ENCODE results near the gene BCAS3. TPM values are rescaled to one million over a fixed set of nuclear protein-coding genes. Genes with fewer than 3 reads are reported as not detected.

The BCAS3 gene
- total RNA-seq, 1 experiment from 2014 or later: 26.3 TPM

DNA sequence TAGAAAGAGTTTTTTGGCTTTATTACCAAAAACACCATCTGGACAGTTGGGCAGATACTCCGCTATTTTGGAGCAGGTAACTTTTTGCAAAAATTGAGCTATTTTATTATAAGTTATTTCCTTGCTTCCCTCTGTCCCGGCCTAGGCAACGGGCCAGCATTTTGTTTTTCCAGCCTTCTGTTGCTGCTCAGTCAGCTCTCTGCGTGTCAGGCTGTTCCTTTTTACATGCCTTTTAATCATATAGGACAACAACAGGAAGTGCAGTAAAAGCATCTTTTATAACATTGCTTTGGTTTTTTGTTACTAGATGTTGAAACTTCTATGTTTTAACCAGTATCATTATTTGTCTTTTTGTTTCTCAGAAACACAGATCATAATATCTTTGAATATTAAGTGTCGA, 47.3 kb upstream of the BCAS3 start:
- DNase-seq (ENCODE audit: low read depth, low spot score) (no peak), ATAC-seq (no peak)
- peaks cover 23% of the 10 kb centered on the region; the same call in 1 of the 2 replicates for H3K79me2 ChIP-seq (ENCODE audit: insufficient read depth, low read length)
- H3K4me1 ChIP-seq (ENCODE audit: control insufficient read depth in 1 of 2, insufficient read depth in 2 of 2, low read length in 2 of 2): no peaks in the 10 kb centered on the region
- no peak overlapping the region for H3K27ac ChIP-seq (ENCODE audit: low read depth, low read length)
- H4K20me1 ChIP-seq (ENCODE audit: insufficient read depth): no peaks in the 10 kb centered on the region
- H3K36me3 ChIP-seq (ENCODE audit: control insufficient read depth in 1 of 2, insufficient read depth in 2 of 2, low read length in 2 of 2): peaks cover under 1 to 13% of the 10 kb centered on the region in 2 experiments; a peak in 3 of 4 replicates
- H3K9me2 ChIP-seq (ENCODE audit: insufficient read depth): no peaks in the 10 kb centered on the region
- H3K27me3 ChIP-seq (ENCODE audit: insufficient read depth, low read length): no peaks in the 10 kb centered on the region
- no peak overlapping the region for H2AFZ ChIP-seq (ENCODE audit: low read depth, low read length, poor library complexity, severe bottlenecking)
- H3K9ac ChIP-seq (ENCODE audit: low read length): no peak overlapping the region
- RAD21 ChIA-PET (ENCODE audit: low non-redundant PET in 1 of 2, low total read pairs in 2 of 2, uncharacterized antibody in 2 of 2, unreplicated experiment in 2 of 2): no interaction called here
- no peak overlapping the region for H3K4me2 ChIP-seq (ENCODE audit: low read length)
- CTCF ChIA-PET: interaction anchor here (1.8 kb wide), 1 partner anchor 8 kb away, joined by 8 read pairs; no protein-coding TSS in a partner anchor
- POLR2A ChIA-PET: interaction anchor here (1.4 kb wide), 1 partner anchor 30 kb away, joined by 4 read pairs; the partner anchor contains the start of gene PPM1D
- no peak overlapping the region for H3K4me3 ChIP-seq (replicated peaks in 1 of 2; ENCODE audit: low read depth in 1 of 2, low read length in 2 of 2)
- no TSS peak for BruUV-seq (replicated peaks)
- TF ChIP-seq POLR2AphosphoS5 (IDR thresholded peaks at IDR 0.05; ENCODE audit: low read depth, low read length) (no peak), FOSL1 (IDR thresholded peaks at IDR 0.05; ENCODE audit: low read depth) (no peak), SIN3A (IDR thresholded peaks at IDR 0.05; ENCODE audit: low read depth) (no peak), SP1 (IDR thresholded peaks at IDR 0.05; ENCODE audit: low read depth) (no peak), EZH2 (IDR thresholded peaks at IDR 0.05) (no peak), ZNF274 (IDR thresholded peaks at IDR 0.05; ENCODE audit: low read depth, low read length) (no peak), YY1 (IDR thresholded peaks at IDR 0.05; ENCODE audit: extremely low read depth, insufficient replicate concordance, low read depth, low read length) (no peak), JUND (IDR thresholded peaks at IDR 0.05) (no peak), CBX3 (IDR thresholded peaks at IDR 0.05; ENCODE audit: low read depth) (no peak), ZFX (IDR thresholded peaks at IDR 0.05) (no peak), CTCF (IDR thresholded peaks at IDR 0.05 in 2 of 3, conservative IDR thresholded peaks at IDR 0.05 in 1 of 3; ENCODE audit: borderline replicate concordance in 1 of 3, insufficient read depth in 1 of 3, low read depth in 2 of 3, low read length in 2 of 3) (no peak), TCF7L2 (IDR thresholded peaks at IDR 0.05; ENCODE audit: borderline replicate concordance, extremely low read depth, insufficient read depth, insufficient read length) (no peak)
- no peaks in the 10 kb centered on the region for H3K9me3 ChIP-seq (ENCODE audit: control insufficient read depth in 1 of 2, insufficient read depth in 1 of 2, low read depth in 1 of 2, low read length in 2 of 2)
- intact Hi-C loops (cut with micrococcal nuclease): loop anchor here (10.0 kb wide), 2 partner anchors 396 to 486 kb away; partner anchors contain the start of gene CA4

All from HCT116 (cell line).